Astrocyte of the cerebellum (primary cell): ENCODE data around the gene RPL35.
A peak's percentile ranks its signal among the peaks of the same experiment; 100 is the strongest.

Experiments used
- DNase-seq: peaks from one replicate; pipeline ENCODE4 v3.0.0-alpha.2; 2011; ENCODE audit warnings: low read depth
- H3K4me3 ChIP-seq: 2 replicates; pipeline ENCODE4 v1.5.1; 2011; ENCODE audit warnings: mild to moderate bottlenecking, low read depth, low read length, moderate library complexity
- CTCF ChIP-seq: IDR thresholded peaks from 2 replicates; pipeline ENCODE4 v1.5.1; 2012; ENCODE audit warnings: low read length, low read depth, moderate library complexity, mild to moderate bottlenecking; ENCODE audit errors: missing control alignments
- in situ Hi-C: cut with HindIII; loops from 2 replicates; pipeline ENCODE4 v1.10.0; 2017; ENCODE audit warnings: low sequenced_read_pairs

RPL35 gene

GRCh38 chr9:124859803-124860581 is 1.8 kb downstream of the RPL35 start:
- TF ChIP-seq CTCF: no peak
- DNase-seq: no peak
- peak overlapping the region; percentile 92 for H3K4me3 ChIP-seq
- in situ Hi-C loops: no loop called here

- H3K4me3 ChIP-seq: no peak overlapping the region
- in situ Hi-C loops: no loop called here
Measured at GRCh38 chr9:124858330-124859046, 3.3 kb downstream of the RPL35 start.

GRCh38 chr9:124857533-124858162 is 4.1 kb downstream of the RPL35 start:
- TF ChIP-seq CTCF: no peak
- no peak overlapping the region for H3K4me3 ChIP-seq
- no peak for DNase-seq
- in situ Hi-C loops: no loop called here

More at GRCh38 chr9:124858330-124859046, 3.3 kb downstream of the RPL35 start:
- DNase-seq: no peak
- TF ChIP-seq CTCF: peak; percentile 12

GRCh38 chr9:124855944-124856765 is 5.6 kb downstream of the RPL35 start:
- peak; percentile 56 for TF ChIP-seq CTCF
- no peak for DNase-seq
- in situ Hi-C loops: no loop called here
- no peak overlapping the region for H3K4me3 ChIP-seq

- DNase-seq: no peak
- H3K4me3 ChIP-seq: no peak overlapping the region
- no peak for TF ChIP-seq CTCF
- in situ Hi-C loops: no loop called here
Measured at GRCh38 chr9:124855566-124855943, 6.2 kb downstream of the RPL35 start.

- H3K4me3 ChIP-seq: no peak overlapping the region
- DNase-seq: no peak
- in situ Hi-C loops: loop anchor here (5.0 kb wide), 1 partner anchor 83 kb away; the partner anchor contains the start of gene NR6A1
- no peak for TF ChIP-seq CTCF
Measured at GRCh38 chr9:124854822-124855221, 6.9 kb downstream of the RPL35 start.
